A673 (cell line): Measurements from ENCODE around the gene CSRNP2. TPM values are rescaled to one million over a fixed set of nuclear protein-coding genes. Genes with fewer than 3 reads are reported as not detected.

ENCODE experiments used
- BruUV-seq: library from RNA; stranded (reverse); fragments of 400-500 nt; replicated peaks from 2 replicates; lab custom pipeline; 2021; lab: Mats Ljungman, UMichigan
- CTCF ChIA-PET: fragments of 300-600 bp; sonication (Branson Sonifier 250); formaldehyde crosslinking; loops from one replicate; lab custom pipeline; 2022; ENCODE audit warnings: antibody characterized with exemption; lab: Charles Lee
- POLR2A ChIA-PET: fragments of 300-600 bp; sonication (Branson Sonifier 250); formaldehyde crosslinking; loops from one replicate; lab custom pipeline; 2022; ENCODE audit warnings: antibody characterized with exemption; ENCODE audit not compliant: low non-redundant PET; lab: Charles Lee
- DNase-seq: peaks from one replicate; pipeline ENCODE4 v3.0.0-alpha.2; 2015; ENCODE audit warnings: low spot score
- H3K27ac ChIP-seq: fragments of 200-600 bp; sonication (generic); 2 replicates; pipeline ENCODE4 v1.5.1; 2016; ENCODE audit warnings: mixed run types, low read depth, mild to moderate bottlenecking, mixed read lengths, antibody characterized with exemption, low read length; ENCODE audit not compliant: poor library complexity, severe bottlenecking
- H3K27me3 ChIP-seq: fragments of 200-600 bp; sonication (generic); replicated peaks from 2 replicates; pipeline ENCODE4 v1.6.1; 2017; ENCODE audit warnings: mixed run types, low read depth, mild to moderate bottlenecking, mixed read lengths, antibody characterized with exemption, low read length; ENCODE audit not compliant: insufficient read depth, poor library complexity
- H3K36me3 ChIP-seq: fragments of 200-600 bp; sonication (generic); 2 replicates; pipeline ENCODE4 v1.6.1; 2016; ENCODE audit warnings: mixed run types, mild to moderate bottlenecking, mixed read lengths, antibody characterized with exemption, low read length; ENCODE audit not compliant: insufficient read depth, poor library complexity, severe bottlenecking
- H3K4me1 ChIP-seq: fragments of 200-600 bp; sonication (generic); 2 replicates; pipeline ENCODE4 v1.6.1; 2017; ENCODE audit warnings: mixed run types, mild to moderate bottlenecking, mixed read lengths, antibody characterized with exemption, low read length; ENCODE audit not compliant: insufficient read depth, poor library complexity, severe bottlenecking
- H3K4me3 ChIP-seq: fragments of 200-600 bp; sonication (generic); 2 replicates; pipeline ENCODE4 v1.5.1; 2016; ENCODE audit warnings: low read depth, mixed run types, mild to moderate bottlenecking, mixed read lengths, low read length; ENCODE audit not compliant: poor library complexity, severe bottlenecking
- H3K9me3 ChIP-seq: fragments of 200-600 bp; sonication (generic); 2 replicates; pipeline ENCODE4 v1.6.1; 2016; ENCODE audit warnings: mixed run types, low read depth, mild to moderate bottlenecking, mixed read lengths, antibody characterized with exemption, low read length; ENCODE audit not compliant: poor library complexity, severe bottlenecking
- CTCF ChIP-seq: fragments of 300-800, 200-600 bp; sonication (generic); conservative IDR thresholded peaks from 2 replicates; pipeline ENCODE4 v1.5.1; 2017; ENCODE audit warnings: low read depth, mild to moderate bottlenecking, antibody characterized with exemption, low read length, moderate library complexity, mixed read lengths
- EZH2 ChIP-seq: fragments of 200-600 bp; sonication (generic); IDR thresholded peaks from 2 replicates; pipeline ENCODE4 v1.6.1; 2017; ENCODE audit warnings: borderline replicate concordance, low read depth, mild to moderate bottlenecking, mixed read lengths, antibody characterized with exemption, low read length; ENCODE audit not compliant: poor library complexity, severe bottlenecking
- intact Hi-C: fragments of 100-400 bp; cut with micrococcal nuclease; formaldehyde crosslinking; loops from one replicate; pipeline ENCODE4 v1.10.0; 2022; ENCODE audit not compliant: unreplicated experiment
- total RNA-seq: library from RNA; stranded (reverse); gene quantifications from 2 replicates; pipeline ENCODE4 v1.2.3, GENCODE V29; 2021

CSRNP2 gene
- total RNA-seq, 1 experiment from 2014 or later = 38.8 TPM

- Histone ChIP-seq H3K9me3 (no peaks in the 10 kb centered on the region), H3K4me1 (peaks cover 9% of the 10 kb centered on the region), H3K4me3 (no peak overlapping the region), H3K36me3 (no peaks in the 10 kb centered on the region), H3K27me3 (no peaks in the 10 kb centered on the region), H3K27ac (no peak overlapping the region)
- ChIA-PET CTCF (no interaction called here), POLR2A (no interaction called here)
- no TSS peak for BruUV-seq
- TF ChIP-seq CTCF (no peak), EZH2 (no peak)
- DNase-seq = no peak
- intact Hi-C loops = no loop called here
Observed at GRCh38 chr12:51126297-51126696, 42.9 kb upstream of the CSRNP2 start.

DNA sequence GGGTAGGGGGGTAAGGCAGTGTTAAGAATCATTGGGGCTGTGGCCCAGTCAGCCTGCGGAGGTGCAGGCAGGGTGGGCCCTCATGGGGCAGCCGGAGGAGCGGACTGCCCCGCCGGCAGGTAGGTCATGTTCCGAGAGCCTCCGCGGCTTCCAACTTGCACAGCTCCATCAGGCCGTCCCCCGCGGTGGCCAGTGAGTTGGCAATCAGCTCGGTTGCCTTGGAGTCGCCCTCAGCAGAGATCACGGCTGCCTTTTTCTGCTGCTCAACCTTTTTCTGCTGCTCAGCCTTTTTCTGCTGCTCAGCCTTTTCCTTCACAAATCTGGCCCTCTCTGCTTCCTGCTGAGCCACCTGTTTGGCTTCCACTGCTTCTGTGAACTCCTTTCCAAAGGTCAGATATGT is 41.1 kb upstream of the CSRNP2 start:
- no peak overlapping the region for H3K27ac ChIP-seq
- TF ChIP-seq EZH2 (no peak), CTCF (no peak)
- ChIA-PET CTCF (no interaction called here), POLR2A (no interaction called here)
- intact Hi-C loops = no loop called here
- DNase-seq = no peak
- no TSS peak for BruUV-seq
- peaks cover 7% of the 10 kb centered on the region for H3K4me1 ChIP-seq
- no peaks in the 10 kb centered on the region for H3K27me3 ChIP-seq
- no peaks in the 10 kb centered on the region for H3K36me3 ChIP-seq
- H3K4me3 ChIP-seq = no peak overlapping the region
- H3K9me3 ChIP-seq = no peaks in the 10 kb centered on the region

- Histone ChIP-seq H3K4me3 (no peak overlapping the region), H3K27ac (no peak overlapping the region), H3K27me3 (no peaks in the 10 kb centered on the region), H3K4me1 (no peaks in the 10 kb centered on the region), H3K9me3 (no peaks in the 10 kb centered on the region), H3K36me3 (peaks cover 5% of the 10 kb centered on the region)
- intact Hi-C loops = no loop called here
- CTCF ChIA-PET = no interaction called here
- DNase-seq = no peak
- BruUV-seq = no TSS peak
- POLR2A ChIA-PET = no interaction called here
- TF ChIP-seq CTCF (no peak), EZH2 (no peak)
Observed at GRCh38 chr12:51122844-51123243, 39.4 kb upstream of the CSRNP2 start.
